ENCODE results near the gene TMCO2. TPM values are rescaled to one million over a fixed set of nuclear protein-coding genes. Genes with fewer than 3 reads are reported as not detected.

TMCO2 gene
- not detected for total RNA-seq

GRCh38 chr1:40247655-40248054 is at the start of gene TMCO2:
Gene TMCO2, plus strand, starts transcription at chr1:40247937. Its CDS starts 57 bp downstream, at chr1:40247994.

GRCh38 chr1:40257688-40258444 is 10.1 kb downstream of the TMCO2 start, which contains the start of gene ZMPSTE24:
Gene ZMPSTE24, plus strand, starts transcription at chr1:40258236. Its CDS starts 36 bp downstream, at chr1:40258272.

Other genes with a start within 250 kb of the TMCO2 start
- 142 TPM for gene CAP1, start 207.2 kb upstream of the TMCO2 start, total RNA-seq
- 72.4 TPM for gene PPT1, start 150.7 kb upstream of the TMCO2 start, total RNA-seq
- gene RLF, start 86.5 kb upstream of the TMCO2 start, total RNA-seq, result 88.9 TPM
- gene ZMPSTE24, start 10.3 kb downstream of the TMCO2 start, total RNA-seq, result 57.5 TPM
- gene COL9A2, start 69.3 kb downstream of the TMCO2 start, total RNA-seq, result 66.9 TPM
- gene SMAP2, start 125.8 kb downstream of the TMCO2 start, total RNA-seq, result 25.1 TPM
- gene ZFP69B, start 202.5 kb downstream of the TMCO2 start, total RNA-seq, result 10.4 TPM
- 5.4 TPM for gene ZFP69, start 229.4 kb downstream of the TMCO2 start, total RNA-seq

All from camera-type eye (tissue), 1 donor.